ENCODE results near the gene LLPH. TPM values are rescaled to one million over a fixed set of nuclear protein-coding genes. Genes with fewer than 3 reads are reported as not detected.

The LLPH gene
- total RNA-seq, 1 experiment from 2014 or later, result 33.4 TPM

- no peak overlapping the region for H3K18ac ChIP-seq (ENCODE audit: insufficient read length, low read depth, low read length)
- H3K56ac ChIP-seq (ENCODE audit: insufficient read length, low read depth, low read length), result no peak overlapping the region
- H3K79me2 ChIP-seq (ENCODE audit: insufficient read depth, low read length), result no peaks in the 10 kb centered on the region
- H2BK12ac ChIP-seq (ENCODE audit: insufficient read length, low read depth, low read length), result no peak overlapping the region
- H3K23ac ChIP-seq (ENCODE audit: insufficient read length, low read depth, low read length), result no peak overlapping the region
- H3K23me2 ChIP-seq (ENCODE audit: insufficient read length, low read depth, low read length, poor library complexity, severe bottlenecking), result no peaks in the 10 kb centered on the region
- H4K5ac ChIP-seq (ENCODE audit: insufficient read length, low read depth, low read length), result no peak overlapping the region
- no peak overlapping the region for H3K9ac ChIP-seq (ENCODE audit: extremely low read depth, insufficient read length, low read length)
- no peaks in the 10 kb centered on the region for H3K79me1 ChIP-seq (ENCODE audit: insufficient read depth, low read depth, low read length, poor library complexity, severe bottlenecking)
- H2BK20ac ChIP-seq (ENCODE audit: low read depth, low read length, poor library complexity, severe bottlenecking), result no peak overlapping the region
- TF ChIP-seq CTCF (conservative IDR thresholded peaks at IDR 0.05), result no peak
- H2BK120ac ChIP-seq (ENCODE audit: low read depth, low read length, poor library complexity, severe bottlenecking), result no peak overlapping the region
- no peak overlapping the region for H2BK5ac ChIP-seq (ENCODE audit: insufficient read length, low read length)
- no peak overlapping the region for H3K4me3 Mint-ChIP-seq
- H3K4me1 ChIP-seq (ENCODE audit: insufficient read depth, low read length), result no peaks in the 10 kb centered on the region
- no peak overlapping the region for H3K14ac ChIP-seq (ENCODE audit: insufficient read depth, low read length)
- no peak overlapping the region for H3K27ac Mint-ChIP-seq
- no peaks in the 10 kb centered on the region for H3K9me3 ChIP-seq (ENCODE audit: control insufficient read depth, low read depth, low read length)
- no peaks in the 10 kb centered on the region for H3K27me3 Mint-ChIP-seq (ENCODE audit: low read depth)
- no peaks in the 10 kb centered on the region for H3K4me1 Mint-ChIP-seq
- no peak overlapping the region for H2AK5ac ChIP-seq (ENCODE audit: insufficient read length, low read length)
- H2BK15ac ChIP-seq (ENCODE audit: low read depth, low read length), result no peak overlapping the region
- H4K20me1 ChIP-seq (ENCODE audit: control insufficient read depth, insufficient read depth, insufficient read length), result no peaks in the 10 kb centered on the region
- peaks cover 0 to 3% (median 0%) of the 10 kb centered on the region in 3 experiments; a peak in 2 of 7 replicates for H3K36me3 Mint-ChIP-seq (ENCODE audit: insufficient read depth in 1 of 3, low read depth in 3 of 3)
- no peak overlapping the region for H3T11ph ChIP-seq (ENCODE audit: low read length)
- no peak overlapping the region for H4K91ac ChIP-seq (ENCODE audit: insufficient read length, low read depth, low read length)
- H3K27me3 ChIP-seq (ENCODE audit: insufficient read depth, low read length), result no peaks in the 10 kb centered on the region
- H3K4me2 ChIP-seq (ENCODE audit: insufficient read depth, insufficient read length, low read length), result no peak overlapping the region
- H3K9me3 Mint-ChIP-seq, result no peaks in the 10 kb centered on the region; a peak in 1 of 5 replicates
- DNase-seq, result no peak
- H4K8ac ChIP-seq (replicated peaks; ENCODE audit: insufficient read length, low read depth, low read length), result no peak overlapping the region
- no peak overlapping the region for H3K4ac ChIP-seq (ENCODE audit: low read depth, low read length)
- H3K27ac ChIP-seq (ENCODE audit: insufficient read length, low read depth, low read length), result no peak overlapping the region
- no peak overlapping the region for H2AFZ ChIP-seq (ENCODE audit: low read length)
Measured at GRCh38 chr12:66154776-66155175, 24.2 kb upstream of the LLPH start.
